HCT116 (cell line): ENCODE measurements around the gene IL26. TPM values are rescaled to one million over a fixed set of nuclear protein-coding genes. Genes with fewer than 3 reads are reported as not detected.

ENCODE experiments used
- ATAC-seq: fragments of 200-7000 bp; cut with Tn5 transposase; 2 replicates; pipeline ENCODE4 v1.9.1; 2020; ENCODE audit warnings: mild to moderate bottlenecking, moderate library complexity
- BruUV-seq: library from RNA; stranded (reverse); fragments of 400-500 nt; replicated peaks from 2 replicates; lab custom pipeline; 2021; lab: Mats Ljungman, UMichigan
- CTCF ChIA-PET: fragments of 300-600 bp; sonication (Branson Sonifier 250); formaldehyde crosslinking; loops from one replicate; lab custom pipeline; 2021; ENCODE audit warnings: antibody characterized with exemption; lab: Charles Lee
- POLR2A ChIA-PET: fragments of 300-600, 350-600 bp; sonication (Branson Sonifier 250); formaldehyde crosslinking; loops from one replicate; lab custom pipeline; 2021; ENCODE audit warnings: antibody characterized with exemption; lab: Charles Lee
- RAD21 ChIA-PET, 2 experiments: fragments of 300-600 bp; sonication (Branson Sonifier 250); formaldehyde crosslinking; loops; one replicate each; lab custom pipeline; 2023; ENCODE audit warnings: low total read pairs in 2 of 2; ENCODE audit not compliant: uncharacterized antibody in 2 of 2, unreplicated experiment in 2 of 2, low non-redundant PET in 1 of 2; lab: Charles Lee
- DNase-seq: peaks from one replicate; pipeline ENCODE4 v3.0.0-alpha.2; 2010; ENCODE audit warnings: low read depth, low spot score
- H2AFZ ChIP-seq: fragments of 200-600 bp; shearing (Covaris generic), sonication (generic); 2 replicates; pipeline ENCODE4 v1.6.1; 2017; ENCODE audit warnings: low read depth, mixed run types, mixed read lengths, antibody characterized with exemption, low read length; ENCODE audit not compliant: poor library complexity, severe bottlenecking
- H3K27ac ChIP-seq: 2 replicates; pipeline ENCODE4 v1.5.1; 2012; ENCODE audit warnings: low read depth, low read length
- H3K27me3 ChIP-seq: fragments of 200-600 bp; sonication (generic); 2 replicates; pipeline ENCODE4 v1.6.1; 2016; ENCODE audit warnings: mixed run types, low read length, mixed read lengths; ENCODE audit not compliant: insufficient read depth
- H3K36me3 ChIP-seq, 2 experiments: fragments of 200-500 bp in 1 of 2; fragments of 200-600 bp in 1 of 2; sonication (Bioruptor generic) in 1 of 2; sonication (generic) in 1 of 2; 2 replicates each; pipeline versions ENCODE4 v1.5.1 to v1.6.1; 2014 to 2016; ENCODE audit warnings: low read length in 2 of 2, inconsistent platforms in 1 of 2, mixed read lengths in 1 of 2, mixed run types in 1 of 2; ENCODE audit not compliant: insufficient read depth in 2 of 2, control insufficient read depth in 1 of 2
- H3K4me1 ChIP-seq, 2 experiments: fragments of 200-600 bp in 1 of 2; sonication (generic) in 1 of 2; 2 replicates each; pipeline versions ENCODE4 v1.5.1 to v1.6.1; 2012 to 2017; ENCODE audit warnings: low read length in 2 of 2, inconsistent platforms in 1 of 2, mild to moderate bottlenecking in 1 of 2, mixed read lengths in 1 of 2, mixed run types in 1 of 2, moderate library complexity in 1 of 2; ENCODE audit not compliant: insufficient read depth in 2 of 2, control insufficient read depth in 1 of 2
- H3K4me2 ChIP-seq: fragments of 200-600 bp; sonication (generic); 2 replicates; pipeline ENCODE4 v1.6.1; 2017; ENCODE audit warnings: mixed run types, low read length, mixed read lengths
- H3K4me3 ChIP-seq, 2 experiments: fragments of 200-600 bp in 1 of 2; sonication (generic) in 1 of 2; replicated peaks in 1 of 2; 2 replicates each; pipeline ENCODE4 v1.5.1; 2011 to 2016; ENCODE audit warnings: low read length in 2 of 2, control low read depth in 1 of 2, low read depth in 1 of 2, mild to moderate bottlenecking in 1 of 2, mixed read lengths in 1 of 2, mixed run types in 1 of 2
- H3K79me2 ChIP-seq: fragments of 200-600 bp; sonication (generic); 2 replicates; pipeline ENCODE4 v1.6.1; 2017; ENCODE audit warnings: mild to moderate bottlenecking, mixed run types, low read length, moderate library complexity, mixed read lengths; ENCODE audit not compliant: insufficient read depth
- H3K9ac ChIP-seq: fragments of 200-600 bp; sonication (generic); 2 replicates; pipeline ENCODE4 v1.6.1; 2016; ENCODE audit warnings: low read length, mixed read lengths
- H3K9me2 ChIP-seq: fragments of 200-600 bp; sonication (generic), shearing (Covaris generic); 2 replicates; pipeline ENCODE4 v1.6.1; 2017; ENCODE audit warnings: mixed run types, mild to moderate bottlenecking, moderate library complexity; ENCODE audit not compliant: insufficient read depth
- H3K9me3 ChIP-seq, 2 experiments: fragments of 200-500 bp in 1 of 2; fragments of 200-600 bp in 1 of 2; sonication (Bioruptor generic) in 1 of 2; sonication (generic) in 1 of 2; 2 replicates each; pipeline ENCODE4 v1.6.1; 2014 to 2017; ENCODE audit warnings: low read length in 2 of 2, mixed read lengths in 2 of 2, inconsistent platforms in 1 of 2, low read depth in 1 of 2, mild to moderate bottlenecking in 1 of 2, mixed run types in 1 of 2, moderate library complexity in 1 of 2; ENCODE audit not compliant: control insufficient read depth in 1 of 2, insufficient read depth in 1 of 2
- H4K20me1 ChIP-seq: fragments of 200-600 bp; sonication (generic), shearing (Covaris generic); 2 replicates; pipeline ENCODE4 v1.6.1; 2017; ENCODE audit warnings: mixed run types, mild to moderate bottlenecking, moderate library complexity; ENCODE audit not compliant: insufficient read depth
- CBX3 ChIP-seq: IDR thresholded peaks from 2 replicates; pipeline ENCODE4 v1.6.1; 2012; ENCODE audit warnings: low read depth
- CEBPB ChIP-seq: IDR thresholded peaks from 2 replicates; pipeline ENCODE4 v1.6.1; 2012; ENCODE audit warnings: low read depth
- CTCF ChIP-seq, 3 experiments: fragments of 200-600 bp in 1 of 3; sonication (generic) in 1 of 3; IDR thresholded peaks in 2 of 3; conservative IDR thresholded peaks in 1 of 3; 2 replicates each; pipeline ENCODE4 v1.5.1; 2012 to 2017; ENCODE audit warnings: low read depth in 2 of 3, low read length in 2 of 3, antibody characterized with exemption in 1 of 3, borderline replicate concordance in 1 of 3, control low read depth in 1 of 3, mild to moderate bottlenecking in 1 of 3, mixed read lengths in 1 of 3, mixed run types in 1 of 3, moderate library complexity in 1 of 3; ENCODE audit not compliant: insufficient read depth in 1 of 3
- EGR1 ChIP-seq: IDR thresholded peaks from 2 replicates; pipeline ENCODE4 v1.6.1; 2012; ENCODE audit warnings: low read depth
- ELF1 ChIP-seq: IDR thresholded peaks from 2 replicates; pipeline ENCODE4 v1.6.1; 2012; ENCODE audit warnings: low read depth, borderline replicate concordance
- EZH2 ChIP-seq: fragments of 200-600 bp; sonication (generic); IDR thresholded peaks from 2 replicates; pipeline ENCODE4 v1.6.1; 2017; ENCODE audit warnings: antibody characterized with exemption, mixed run types
- EZH2phosphoT487 ChIP-seq: fragments of 200-600 bp; IDR thresholded peaks from 2 replicates; pipeline ENCODE4 v1.6.1; 2018; ENCODE audit warnings: antibody characterized with exemption, borderline replicate concordance
- FOSL1 ChIP-seq: IDR thresholded peaks from 2 replicates; pipeline ENCODE4 v1.6.1; 2012; ENCODE audit warnings: low read depth
- JUND ChIP-seq: IDR thresholded peaks from 2 replicates; pipeline ENCODE4 v1.6.1; 2012
- POLR2A ChIP-seq: IDR thresholded peaks from 2 replicates; pipeline ENCODE4 v1.7.0; 2011; ENCODE audit warnings: borderline replicate concordance; ENCODE audit not compliant: insufficient read depth, insufficient read length; ENCODE audit errors: extremely low read depth
- POLR2AphosphoS5 ChIP-seq: IDR thresholded peaks from 2 replicates; pipeline ENCODE4 v1.6.1; 2011; ENCODE audit warnings: mild to moderate bottlenecking, low read depth, low read length, moderate library complexity
- RAD21 ChIP-seq: IDR thresholded peaks from 2 replicates; pipeline ENCODE4 v1.6.1; 2012; ENCODE audit warnings: low read depth, mild to moderate bottlenecking
- REST ChIP-seq: IDR thresholded peaks from 2 replicates; pipeline ENCODE4 v1.6.1; 2012; ENCODE audit warnings: low read depth
- SRF ChIP-seq: IDR thresholded peaks from 2 replicates; pipeline ENCODE4 v1.6.1; 2012; ENCODE audit warnings: low read depth
- TCF7L2 ChIP-seq: IDR thresholded peaks from 2 replicates; pipeline ENCODE4 v1.7.0; 2011; ENCODE audit warnings: borderline replicate concordance, inconsistent platforms; ENCODE audit not compliant: insufficient read depth, insufficient read length; ENCODE audit errors: extremely low read depth
- YY1 ChIP-seq: IDR thresholded peaks from 2 replicates; pipeline ENCODE4 v1.6.1; 2011; ENCODE audit warnings: low read length, low read depth, moderate library complexity, mild to moderate bottlenecking; ENCODE audit not compliant: insufficient replicate concordance; ENCODE audit errors: extremely low read depth
- ZFX ChIP-seq: fragments of 450-650 bp; IDR thresholded peaks from 2 replicates; pipeline ENCODE4 v1.6.1; 2017
- ZNF274 ChIP-seq: fragments of 200-500 bp; sonication (Bioruptor generic); IDR thresholded peaks from 2 replicates; pipeline ENCODE4 v1.6.1; 2014; ENCODE audit warnings: mild to moderate bottlenecking, low read depth, low read length, inconsistent platforms
- intact Hi-C: fragments of 100-400 bp; cut with micrococcal nuclease; formaldehyde crosslinking; loops from 2 replicates; pipeline ENCODE4 v1.10.0; 2022
- total RNA-seq: library from RNA; stranded (reverse); gene quantifications from one replicate; pipeline ENCODE4 v1.2.1, GENCODE V29; 2021; ENCODE audit not compliant: unreplicated experiment

The IL26 gene
- total RNA-seq, 1 experiment from 2014 or later = not detected

- Histone ChIP-seq H4K20me1 (no peaks in the 10 kb centered on the region), H3K9me3 (no peaks in the 10 kb centered on the region)
- RAD21 ChIA-PET = no interaction called here
- TF ChIP-seq ELF1 (no peak), FOSL1 (no peak), CBX3 (no peak), RAD21 (no peak), CTCF (IDR thresholded peaks at IDR 0.05 in 2 of 3, conservative IDR thresholded peaks at IDR 0.05 in 1 of 3; ENCODE audit: borderline replicate concordance in 1 of 3, insufficient read depth in 1 of 3, low read depth in 2 of 3, low read length in 2 of 3) (no peak), POLR2AphosphoS5 (no peak), REST (no peak), SRF (no peak), TCF7L2 (no peak), ZNF274 (no peak), EZH2phosphoT487 (no peak), EZH2 (no peak), POLR2A (no peak), EGR1 (no peak), ZFX (no peak), YY1 (no peak), CEBPB (no peak), JUND (no peak)
- TF ChIP-seq, all 23 proteins: peak for 0
- no peak overlapping the region for H3K9ac ChIP-seq
- BruUV-seq = no TSS peak
- H3K4me3 ChIP-seq = no peak overlapping the region
- intact Hi-C loops = no loop called here
- H3K27ac ChIP-seq = no peak overlapping the region
- POLR2A ChIA-PET = no interaction called here
- no peaks in the 10 kb centered on the region for H3K9me2 ChIP-seq
- no peak for DNase-seq
- H2AFZ ChIP-seq = no peak overlapping the region
- CTCF ChIA-PET = no interaction called here
- no peaks in the 10 kb centered on the region for H3K4me1 ChIP-seq
- no peak for ATAC-seq
- H3K36me3 ChIP-seq = no peaks in the 10 kb centered on the region
- no peak overlapping the region for H3K4me2 ChIP-seq
- H3K27me3 ChIP-seq = no peaks in the 10 kb centered on the region
- no peaks in the 10 kb centered on the region for H3K79me2 ChIP-seq
Measured at GRCh38 chr12:68267892-68268396, 42.3 kb upstream of the IL26 start.
